Inferior parietal cortex (tissue), 1 donor: ENCODE measurements around the gene EHD4.

Experiments
- DNase-seq: peaks from one replicate; pipeline ENCODE4 v3.0.0-alpha.2; 2016; ENCODE audit errors: extremely low spot score

EHD4 gene

DNA sequence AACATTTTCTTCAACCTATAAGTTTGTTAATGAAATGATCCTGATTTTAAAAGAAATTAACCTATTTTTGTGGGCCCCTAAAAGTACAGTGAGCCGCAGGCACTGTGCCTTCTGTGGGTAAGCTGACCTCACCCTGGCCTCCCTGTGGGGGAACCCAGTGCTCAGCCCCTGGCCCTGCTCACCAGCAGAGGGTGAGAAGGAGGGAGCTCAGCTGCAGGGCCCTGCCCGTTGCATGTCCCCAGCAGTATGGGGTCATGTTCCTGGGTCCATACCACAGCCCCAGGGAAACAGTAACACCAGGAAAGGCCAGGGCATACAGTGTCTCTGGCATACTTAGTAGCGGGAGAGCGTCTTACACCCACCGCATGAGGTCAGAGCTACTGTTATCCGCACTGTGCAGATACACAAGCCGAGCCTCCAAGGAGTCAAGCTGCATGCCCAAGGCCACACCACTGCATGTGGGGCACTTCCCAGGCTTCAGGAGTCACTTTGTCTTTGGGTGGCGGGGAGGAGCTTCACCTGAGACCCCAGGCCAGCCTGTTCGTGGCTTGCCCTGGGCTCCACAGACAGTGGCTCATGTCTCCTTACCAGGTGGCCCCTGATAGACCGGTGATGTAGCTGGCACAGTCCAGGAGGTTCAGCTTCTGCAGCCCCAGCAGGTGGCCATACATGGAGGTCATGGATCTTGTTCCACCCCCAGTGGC lies 22.6 kb upstream of the EHD4 start:
- no peak for DNase-seq

DNA sequence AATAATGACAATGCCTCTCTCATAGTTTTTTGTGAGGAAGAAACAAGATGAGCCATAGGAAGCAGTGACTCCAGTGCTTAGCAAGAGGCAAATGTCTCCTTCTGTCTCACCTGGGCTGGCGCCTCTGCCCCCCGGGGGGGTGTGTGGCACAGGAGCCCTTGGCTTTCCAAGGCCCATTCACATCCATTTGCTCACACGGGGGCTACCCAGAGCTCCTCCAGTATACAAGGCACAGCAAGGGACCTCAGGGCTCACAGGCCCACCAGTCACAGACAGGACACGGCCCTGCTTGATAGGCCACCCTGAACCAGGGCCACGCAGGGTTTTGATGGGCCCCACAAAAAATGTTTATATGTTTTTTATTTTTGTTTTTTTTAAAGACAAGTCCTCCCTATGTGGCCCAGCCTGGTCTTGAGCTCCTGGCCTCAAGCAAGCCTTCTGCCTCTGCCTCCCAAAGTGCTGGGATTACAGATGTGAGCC lies 21.9 kb upstream of the EHD4 start:
- no peak for DNase-seq

DNA sequence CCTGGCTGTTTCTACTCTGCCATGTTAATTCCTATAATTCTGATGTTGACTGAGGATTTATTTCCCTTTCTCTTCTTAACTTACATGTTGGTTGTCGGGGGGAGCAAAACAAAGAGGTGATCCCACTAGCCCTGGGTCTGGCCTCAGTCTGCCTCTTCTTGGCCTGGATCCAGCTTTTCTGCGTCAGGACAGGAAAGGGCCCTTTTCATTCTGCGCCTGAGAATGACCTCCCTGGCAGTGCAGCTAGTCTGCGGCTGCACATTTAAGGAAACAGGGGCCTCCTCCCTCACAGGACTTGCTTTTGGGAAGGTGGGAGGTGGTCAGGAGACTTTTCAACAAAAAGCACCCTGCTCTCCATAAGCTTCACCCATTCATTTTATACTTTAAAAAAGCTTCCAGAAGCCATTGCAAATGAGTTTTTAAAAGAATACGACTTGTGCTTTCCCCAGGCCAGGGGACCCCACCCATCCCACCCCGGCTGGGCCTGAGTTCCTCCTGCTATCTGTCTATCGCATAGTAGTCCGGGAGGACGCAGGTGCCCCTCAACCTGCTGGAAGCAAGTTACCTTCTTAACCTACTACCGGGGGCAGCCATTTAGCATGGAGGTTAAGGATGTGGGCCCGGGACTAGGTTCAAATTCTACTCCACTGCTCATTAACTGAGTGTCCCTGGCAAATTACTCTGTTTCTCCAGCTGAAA lies 21.3 kb upstream of the EHD4 start:
- DNase-seq: no peak

DNA sequence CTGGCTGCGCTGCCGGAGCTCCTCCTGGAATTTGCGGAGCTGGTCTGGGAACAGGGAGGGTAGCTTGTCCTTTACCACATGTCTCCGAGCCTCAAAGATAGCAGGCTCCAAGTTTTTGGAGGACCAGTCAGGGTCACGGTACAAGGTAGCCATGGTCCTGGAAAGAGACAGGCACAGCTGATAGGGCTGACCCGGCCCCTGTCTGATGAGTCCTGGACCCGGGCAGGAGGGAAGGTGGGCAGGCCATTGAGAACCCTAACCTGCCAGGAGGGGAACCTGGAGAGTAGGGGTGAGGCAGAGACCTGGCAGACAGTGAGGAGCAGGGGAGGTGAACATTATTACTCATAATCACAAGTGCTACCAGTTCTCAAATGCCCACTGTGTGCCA lies 20.4 kb upstream of the EHD4 start:
- no peak for DNase-seq

DNA sequence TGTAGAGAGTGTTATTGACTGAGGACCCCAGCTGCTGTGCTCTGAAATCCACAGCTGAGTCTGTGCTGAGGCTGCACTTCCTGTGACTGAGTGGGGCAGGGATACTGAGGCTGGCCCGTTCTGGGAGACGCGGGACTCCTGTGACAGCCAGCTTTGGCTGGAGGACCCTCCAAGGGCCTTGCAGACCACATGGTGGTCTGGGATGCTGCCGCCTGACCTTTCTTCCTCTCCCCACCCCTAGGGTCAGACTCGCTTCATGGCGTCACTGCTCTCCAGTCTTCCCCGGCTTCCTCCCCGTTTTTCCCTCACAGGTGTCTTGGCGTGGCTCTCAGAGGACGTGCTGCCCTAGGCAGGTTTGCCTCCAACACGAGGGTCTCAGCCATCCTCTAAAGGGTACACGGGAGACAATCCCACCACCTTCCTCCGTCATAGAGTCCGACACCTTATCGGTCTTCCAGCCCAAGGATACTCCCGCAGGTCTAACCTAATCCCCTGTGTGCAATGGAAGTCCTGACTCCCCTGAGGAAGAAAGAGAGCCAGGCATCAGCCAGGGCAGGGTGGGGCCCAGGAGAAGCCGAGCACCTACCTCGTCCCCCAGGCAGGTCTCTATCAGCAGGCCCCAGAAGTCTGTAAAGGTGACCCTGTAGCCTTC lies 19.9 kb upstream of the EHD4 start:
- DNase-seq: no peak

DNA sequence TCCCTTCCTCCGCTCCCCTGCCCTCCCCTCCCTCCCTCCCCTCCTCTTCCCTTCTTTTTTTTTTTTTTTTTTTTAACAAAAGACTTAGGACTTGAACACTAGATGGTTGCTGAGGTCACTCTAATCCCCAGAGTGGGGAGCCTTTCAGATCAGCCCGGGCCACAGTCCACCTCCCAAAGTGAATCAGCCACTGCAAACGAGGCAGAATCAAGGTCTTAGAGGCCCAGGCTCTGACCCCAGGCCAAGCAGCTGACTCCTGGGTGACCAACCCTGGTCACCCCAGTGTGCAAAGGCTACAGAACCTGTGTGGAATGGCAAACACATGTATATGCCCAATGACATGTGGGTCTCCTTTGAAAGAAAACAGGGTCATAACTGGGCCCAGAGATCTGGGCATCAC lies 18.3 kb upstream of the EHD4 start:
- DNase-seq: no peak

DNA sequence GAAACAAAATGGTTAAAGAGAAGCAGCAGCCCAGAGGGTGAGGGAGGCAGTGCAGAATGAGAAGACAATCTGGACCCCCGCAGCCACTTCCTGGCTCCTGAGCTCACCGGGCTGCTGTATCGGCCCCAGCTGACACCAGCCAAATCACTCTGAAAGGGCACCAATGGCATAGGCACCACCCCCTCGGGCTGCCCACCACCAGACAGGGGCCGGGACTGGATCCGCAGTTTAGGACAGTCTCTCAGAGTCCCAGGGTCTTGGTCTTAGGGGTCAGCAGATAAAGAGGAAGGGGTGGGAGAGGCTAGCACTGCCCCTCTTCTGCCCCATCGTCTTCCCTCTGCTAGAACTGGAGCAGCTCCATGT lies 17.9 kb upstream of the EHD4 start:
- DNase-seq: no peak

DNA sequence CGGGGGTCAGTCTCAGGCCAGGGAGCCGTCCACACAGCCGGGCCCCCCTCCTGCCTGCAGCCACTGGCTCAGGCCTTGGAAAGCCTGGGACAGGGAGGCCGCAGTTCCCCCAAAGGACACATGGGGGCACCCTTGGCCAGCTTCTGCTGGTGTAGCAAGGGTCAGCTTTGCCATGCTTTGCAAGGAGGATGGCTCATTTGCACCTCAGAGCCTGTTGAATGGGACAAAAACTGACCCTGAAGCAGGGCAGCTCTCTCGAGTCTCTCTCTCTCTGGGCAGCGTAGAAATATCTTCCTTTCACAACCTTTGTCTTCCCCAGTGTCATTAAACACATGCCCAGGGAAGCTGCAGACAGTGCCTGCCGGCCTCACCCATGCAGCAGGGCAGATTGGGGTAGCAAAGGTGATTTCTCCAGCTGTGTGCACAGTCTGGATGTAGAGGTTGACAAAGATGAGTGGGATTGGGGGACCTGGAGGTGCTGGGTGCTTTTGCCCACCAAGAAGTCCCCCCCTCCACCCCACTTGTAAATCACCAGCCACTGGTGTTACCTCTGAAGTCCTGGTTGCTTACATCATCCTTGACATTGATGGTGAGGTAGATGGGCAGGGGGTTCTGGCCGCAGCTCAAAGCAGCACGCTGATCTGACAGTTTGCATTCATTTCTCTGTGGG lies 17.4 kb upstream of the EHD4 start:
- DNase-seq: peak; percentile 85

DNA sequence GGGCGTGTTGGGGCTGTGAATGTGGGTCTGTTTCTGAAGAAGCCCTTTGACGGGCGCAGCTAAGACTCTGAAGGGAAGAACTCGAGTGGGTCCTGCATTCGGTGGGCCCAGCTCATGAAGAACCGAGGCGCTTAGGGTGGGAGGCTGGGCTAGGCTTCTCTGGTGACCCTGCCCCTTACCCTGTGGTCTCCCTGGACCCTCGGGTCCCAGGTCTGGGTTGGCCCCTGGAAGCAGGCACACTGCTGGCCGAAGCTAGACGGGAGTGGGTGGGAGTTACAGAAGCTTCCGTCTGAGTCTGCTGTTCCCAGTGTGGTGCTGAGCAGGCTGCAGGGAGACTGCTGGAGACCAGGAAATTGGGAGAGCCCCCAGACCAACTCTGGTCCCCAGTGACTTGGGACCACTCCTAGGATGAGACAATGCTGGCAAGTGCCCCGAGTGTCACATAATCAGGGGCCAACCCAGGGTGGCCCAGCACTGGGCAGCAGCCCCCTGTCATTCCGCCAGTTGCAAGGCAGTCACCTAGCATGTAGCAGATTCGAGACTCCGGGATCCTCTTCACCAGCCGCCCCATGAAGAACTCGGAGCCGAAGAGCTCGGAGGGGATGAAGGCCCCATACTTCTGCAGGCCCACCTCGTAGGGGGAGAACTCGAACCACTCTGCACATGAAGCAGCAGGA lies 16.7 kb upstream of the EHD4 start:
- no peak for DNase-seq

DNA sequence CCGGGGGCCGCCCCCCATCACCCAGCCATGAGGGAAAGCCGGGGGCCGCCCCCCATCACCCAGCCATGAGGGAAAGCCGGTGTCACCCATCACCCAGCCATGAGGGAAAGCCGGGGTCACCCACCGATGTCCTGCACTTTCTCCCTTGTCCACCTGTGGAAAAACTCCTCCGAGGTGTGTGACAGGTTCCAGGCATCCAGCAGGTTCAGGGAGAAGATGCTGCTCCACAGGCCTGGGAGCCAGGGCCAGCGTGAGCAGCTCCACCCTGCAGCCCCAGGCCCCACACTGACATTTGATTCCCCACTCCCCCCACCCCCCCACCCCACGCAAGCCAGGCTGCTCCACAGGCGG lies 15.5 kb upstream of the EHD4 start:
- no peak for DNase-seq

DNA sequence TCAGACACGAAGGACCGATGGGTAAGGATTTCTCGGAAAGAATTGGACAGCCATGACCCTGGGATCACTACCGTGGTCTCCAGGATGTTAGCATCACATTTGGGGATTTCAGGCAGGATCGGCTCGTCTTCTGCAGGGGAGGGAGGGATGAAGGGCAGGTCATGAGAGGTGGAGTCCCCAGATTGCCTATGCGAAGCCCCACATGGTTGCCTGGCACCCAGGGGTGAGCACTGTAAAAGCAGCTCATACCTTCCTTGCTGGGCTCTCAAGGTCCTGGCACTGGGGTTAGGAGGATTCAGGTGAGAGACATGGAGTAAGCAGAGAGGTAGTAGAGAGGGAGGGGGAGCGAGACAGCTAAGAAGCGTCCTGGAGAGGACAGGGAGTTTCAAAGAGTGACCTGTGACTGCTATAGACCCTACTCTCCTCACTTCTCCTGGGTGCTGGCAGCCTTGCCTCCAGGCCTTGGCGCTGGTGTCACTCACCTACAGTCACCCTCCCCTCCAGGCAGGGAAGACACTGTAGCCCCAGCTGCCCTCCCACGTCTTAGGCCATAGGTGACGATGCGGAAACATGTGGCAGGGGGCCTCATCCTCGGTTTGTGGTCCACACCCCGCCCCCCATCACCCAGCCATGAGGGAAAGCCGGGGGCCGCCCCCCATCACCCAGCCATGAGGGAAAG lies 15.0 kb upstream of the EHD4 start:
- no peak for DNase-seq

DNA sequence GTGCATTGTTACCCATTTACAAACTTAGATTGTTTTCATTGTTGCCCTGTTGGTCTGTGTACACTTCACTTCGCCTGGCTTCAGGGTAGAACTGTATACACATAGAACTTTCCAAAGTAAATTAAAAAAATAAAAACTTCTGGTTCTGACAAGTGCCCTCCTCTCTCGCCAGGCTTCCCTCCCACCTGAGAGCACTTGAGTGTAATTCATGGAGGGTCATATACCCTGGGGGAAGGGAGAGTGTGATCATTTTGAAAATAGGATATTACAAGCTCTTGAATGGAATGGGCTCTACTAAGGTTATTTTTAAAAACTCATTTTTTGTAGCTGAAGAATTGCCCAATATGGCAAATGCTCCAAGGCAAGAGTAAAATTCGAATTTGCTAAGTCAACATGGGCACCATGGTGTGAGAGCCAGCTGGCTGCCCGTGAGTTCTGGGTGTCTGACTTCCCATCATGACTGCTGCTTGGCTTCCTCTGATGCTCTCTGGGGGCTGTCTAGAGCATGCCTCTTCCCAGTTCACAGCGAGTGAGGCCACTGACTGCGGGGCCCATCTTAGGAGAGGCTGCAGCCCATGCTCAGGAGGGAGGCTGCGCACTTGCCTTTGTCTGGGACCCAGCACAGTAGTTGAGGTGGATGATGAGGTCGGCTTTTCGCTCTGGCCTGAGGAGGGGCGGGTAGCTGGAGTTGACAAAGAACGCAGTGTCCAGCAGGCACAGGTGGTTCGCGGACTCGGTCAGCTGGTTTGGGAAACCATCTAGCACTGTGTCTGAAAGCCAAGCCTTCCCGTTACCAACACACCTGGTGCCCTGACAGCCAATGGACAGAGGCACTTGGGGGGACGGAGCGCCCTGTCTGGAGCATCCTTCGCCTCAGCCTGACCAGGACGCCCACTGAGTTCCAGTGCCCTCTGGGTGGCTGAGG lies 13.1 kb upstream of the EHD4 start:
- DNase-seq: no peak

DNA sequence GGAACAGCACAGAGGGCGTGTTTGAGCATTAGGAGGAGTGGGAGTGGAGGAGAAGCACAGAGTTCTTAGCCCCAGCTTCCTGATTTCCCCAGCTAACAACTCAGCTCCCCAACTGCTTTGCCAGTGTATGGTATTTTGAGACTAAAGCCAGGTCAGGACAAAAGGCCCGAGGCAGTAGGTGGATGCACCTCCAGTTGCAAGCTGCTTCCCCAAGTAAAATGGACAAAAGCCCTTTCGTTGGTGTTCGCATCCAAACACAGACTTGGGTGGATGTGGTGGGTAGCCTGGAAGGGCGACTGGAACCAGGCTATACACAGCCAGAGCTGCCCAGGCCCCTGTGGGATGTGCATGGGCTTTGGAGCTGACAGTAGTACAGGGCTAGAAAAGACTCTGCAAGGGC lies 12.3 kb upstream of the EHD4 start:
- DNase-seq: no peak

DNA sequence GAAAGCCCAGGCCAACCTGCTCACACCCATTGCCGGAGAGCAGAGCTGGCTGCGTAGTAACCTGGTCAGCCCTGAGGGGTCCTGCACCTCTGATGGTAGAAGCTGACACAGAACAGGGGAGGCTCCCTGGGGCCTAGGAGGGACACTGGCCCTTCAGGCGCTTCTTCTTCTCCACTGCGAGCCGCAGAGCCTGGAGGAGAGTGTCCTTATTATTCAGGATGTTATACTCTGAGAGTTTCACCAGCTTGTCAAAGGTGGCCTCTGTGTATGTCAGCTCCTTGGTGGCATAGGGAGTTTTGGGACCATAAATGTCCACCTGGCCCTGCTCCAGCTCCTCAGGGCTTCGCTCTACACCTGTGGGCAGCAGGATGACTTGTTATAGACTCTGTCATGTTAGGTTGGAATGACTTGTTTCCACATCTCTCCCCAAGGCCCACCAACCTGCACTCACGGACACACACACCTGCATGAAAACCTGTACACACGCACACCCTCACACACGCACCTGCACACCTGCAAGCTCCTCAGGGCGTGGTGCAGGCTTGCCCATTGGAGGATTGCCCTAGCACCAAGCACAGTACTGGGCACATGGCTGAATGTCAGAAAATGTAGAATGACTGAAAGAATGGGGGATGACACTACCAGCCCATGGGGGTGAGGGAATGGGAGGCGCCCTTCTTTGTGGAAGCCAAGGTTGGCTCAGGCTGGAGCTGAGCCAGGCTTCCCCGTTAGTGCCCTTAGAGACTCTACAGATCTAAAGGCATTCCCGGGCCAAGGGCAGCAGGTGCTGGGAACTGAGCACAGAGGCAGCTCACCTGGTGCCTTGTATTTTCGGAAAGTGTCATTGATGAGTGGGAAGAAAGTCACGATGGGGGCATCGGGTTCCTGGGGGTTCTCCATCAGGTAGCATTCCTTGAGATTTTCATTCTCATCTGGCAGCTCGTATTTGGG lies 11.5 kb upstream of the EHD4 start:
- DNase-seq: no peak

DNA sequence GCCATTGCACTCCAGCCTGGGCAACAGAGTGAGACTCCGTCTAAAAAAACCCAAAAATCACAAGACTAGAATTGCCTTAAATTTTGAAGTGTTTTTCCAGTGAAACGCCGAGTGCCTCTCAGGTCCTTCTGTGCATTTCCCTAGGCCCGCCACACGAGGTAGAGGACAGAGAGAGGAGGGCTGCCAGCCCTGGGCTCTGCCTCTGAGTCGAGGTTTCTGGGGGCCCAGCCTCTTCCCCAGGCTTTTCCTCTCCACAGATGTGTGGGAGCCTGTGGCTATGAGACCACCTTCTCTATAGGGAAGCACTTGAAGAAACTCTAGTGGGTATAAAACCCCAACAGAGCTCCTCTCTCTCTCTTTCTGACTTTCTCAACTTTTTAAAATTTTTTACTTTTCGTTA lies 10.9 kb upstream of the EHD4 start:
- no peak for DNase-seq

DNA sequence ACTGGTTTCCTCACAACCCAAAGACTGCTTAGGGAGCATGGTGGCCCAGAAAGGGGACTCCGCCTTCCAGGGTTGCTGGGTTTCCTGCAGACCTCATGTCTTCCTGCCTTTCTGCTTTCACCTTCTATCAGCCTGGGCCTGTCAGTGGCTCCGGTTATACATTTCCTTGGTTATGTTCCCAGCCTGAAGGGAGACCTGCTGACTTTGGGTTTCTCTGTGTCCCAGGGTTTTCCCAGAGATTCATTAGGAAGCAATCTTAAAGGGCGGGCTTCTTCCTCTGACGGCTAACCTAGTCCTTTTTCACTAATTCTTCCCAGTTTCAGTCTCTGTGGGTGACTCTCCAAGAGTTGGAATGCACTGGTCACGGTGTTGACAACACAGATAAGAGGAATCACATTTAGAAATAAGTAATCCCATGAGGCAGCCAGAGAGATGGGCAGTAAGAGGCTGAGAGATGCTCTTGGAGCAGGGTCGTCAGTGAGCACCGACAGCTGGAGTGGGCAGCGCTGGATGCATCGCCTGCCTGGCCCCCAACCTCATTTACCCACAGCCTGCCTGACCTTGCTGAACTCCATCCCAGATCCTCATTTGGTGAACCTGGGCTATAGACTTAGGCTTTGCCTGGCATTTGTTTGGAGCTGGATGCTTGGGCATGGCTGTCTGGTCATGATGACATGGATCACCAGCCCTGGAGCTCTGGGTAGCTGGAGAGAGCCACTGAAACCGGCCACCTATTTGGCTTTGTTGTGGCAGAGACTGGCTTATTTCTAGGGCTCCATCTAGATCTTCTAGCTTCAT lies 10.0 kb upstream of the EHD4 start:
- DNase-seq: no peak

DNA sequence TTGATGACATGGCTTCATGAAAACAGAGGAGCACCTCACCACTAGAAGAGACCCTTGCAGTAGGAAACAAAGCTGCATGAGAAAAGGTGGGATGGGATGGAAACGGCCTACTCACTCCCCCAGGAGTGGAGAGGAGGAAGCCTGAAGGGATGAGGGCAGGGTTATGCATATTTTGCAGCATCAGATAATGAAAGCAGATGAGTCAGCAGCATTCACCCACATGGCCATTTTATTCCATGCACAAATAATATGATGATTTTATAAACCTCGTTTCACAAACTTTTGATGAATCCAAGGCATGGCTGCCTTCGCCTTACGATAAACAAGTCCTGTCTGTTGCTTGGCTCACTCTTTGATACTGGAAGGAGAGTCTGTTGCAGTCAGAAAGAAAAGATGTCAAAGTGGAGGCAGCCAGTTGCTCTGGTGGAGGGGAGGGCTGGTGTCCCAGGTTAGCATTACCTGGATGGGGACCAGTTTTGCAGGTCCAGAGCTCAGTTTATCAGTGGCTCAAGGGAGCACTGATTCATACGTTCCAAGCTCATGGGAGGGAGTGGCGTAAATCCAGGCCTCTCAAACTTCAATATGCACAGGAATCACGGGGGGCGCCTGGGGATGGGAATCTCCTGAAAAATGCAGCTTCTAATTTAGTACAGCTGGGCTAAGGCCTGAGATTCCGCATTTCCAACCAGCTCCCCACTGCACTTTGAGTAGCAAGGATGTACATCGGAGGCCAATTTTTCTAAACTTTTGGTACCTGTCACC lies 9.2 kb upstream of the EHD4 start:
- no peak for DNase-seq
